Esophagus squamous epithelium (tissue), 5 donors: ENCODE measurements around the gene SPACA5. TPM values are rescaled to one million over a fixed set of nuclear protein-coding genes. Genes with fewer than 3 reads are reported as not detected.
A peak's percentile ranks its signal among the peaks of the same experiment; 100 is the strongest.
"Not testable (repeated sequence)": the region's sequence is repeated elsewhere in the genome, so short reads cannot be mapped to it uniquely, and the experiment has no call there.

ENCODE experiments used
- DNase-seq: peaks from one replicate; lab custom pipeline; 2025; lab: John Stamatoyannopoulos, UW
- H3K27ac ChIP-seq, 4 donors: fragments of 200-600 bp; sonication (generic); one replicate each; pipeline ENCODE4 v1.5.1; 2016 to 2019; ENCODE audit warnings: mild to moderate bottlenecking in 1 of 4
- H3K27me3 ChIP-seq, 4 donors: fragments of 200-600 bp; sonication (generic); 1 replicate in 3 of 4; 2 replicates in 1 of 4; pipeline versions ENCODE4 v1.5.1 to v1.6.0; 2017 to 2021; ENCODE audit warnings: antibody characterized with exemption in 1 of 4
- H3K36me3 ChIP-seq, 3 donors: fragments of 200-600 bp; sonication (generic); one replicate each; pipeline ENCODE4 v1.5.1; 2016 to 2019
- H3K4me1 ChIP-seq, 3 donors: fragments of 200-600 bp; sonication (generic); one replicate each; pipeline ENCODE4 v1.5.1; 2017 to 2019
- H3K4me3 ChIP-seq, 4 donors: fragments of 200-600 bp; sonication (generic); 1 replicate in 3 of 4; 2 replicates in 1 of 4; pipeline ENCODE4 v1.5.1; 2016 to 2019; ENCODE audit warnings: mild to moderate bottlenecking in 2 of 4, moderate library complexity in 1 of 4
- H3K9me3 ChIP-seq, 3 donors: fragments of 200-600 bp; sonication (generic); one replicate each; pipeline ENCODE4 v1.5.1; 2016 to 2019
- POLR2A ChIP-seq, 4 donors: fragments of 450-650 bp; IDR thresholded peaks; one replicate each; pipeline ENCODE4 v1.6.1; 2017; ENCODE audit warnings: antibody characterized with exemption in 4 of 4, mild to moderate bottlenecking in 4 of 4, moderate library complexity in 3 of 4
- WGBS, 2 donors: methylation state at CpG; one replicate each; pipeline ENCODE4 v1.1.5; 2018; 5-methylcytosine and 5-hydroxymethylcytosine counted together
- intact Hi-C: fragments of 100-400 bp; cut with DNase I; formaldehyde crosslinking; loops from one replicate; pipeline ENCODE4 v1.15.0; 2022
- total RNA-seq, 4 donors: library from RNA; depleted of rRNA; stranded (reverse); fragments of >200 nt; gene quantifications; one replicate each; pipeline ENCODE4 v1.1.0, GENCODE V29; 2016
- TF ChIP-seq, protein P1 (sequence below), 6 experiments: fragments of 450-650 bp in 4 of 6; fragments of 200-600 bp in 2 of 6; sonication (generic) in 2 of 6; IDR thresholded peaks; one replicate each; pipeline ENCODE4 v1.5.1; 2016 to 2019; ENCODE audit warnings: antibody characterized with exemption in 6 of 6, mild to moderate bottlenecking in 4 of 6, moderate library complexity in 4 of 6
- donor health status: DM: yes; HTN: yes; CAD: no.

The SPACA5 gene
- total RNA-seq, 4 donors from 2014 or later, result not detected

DNA sequence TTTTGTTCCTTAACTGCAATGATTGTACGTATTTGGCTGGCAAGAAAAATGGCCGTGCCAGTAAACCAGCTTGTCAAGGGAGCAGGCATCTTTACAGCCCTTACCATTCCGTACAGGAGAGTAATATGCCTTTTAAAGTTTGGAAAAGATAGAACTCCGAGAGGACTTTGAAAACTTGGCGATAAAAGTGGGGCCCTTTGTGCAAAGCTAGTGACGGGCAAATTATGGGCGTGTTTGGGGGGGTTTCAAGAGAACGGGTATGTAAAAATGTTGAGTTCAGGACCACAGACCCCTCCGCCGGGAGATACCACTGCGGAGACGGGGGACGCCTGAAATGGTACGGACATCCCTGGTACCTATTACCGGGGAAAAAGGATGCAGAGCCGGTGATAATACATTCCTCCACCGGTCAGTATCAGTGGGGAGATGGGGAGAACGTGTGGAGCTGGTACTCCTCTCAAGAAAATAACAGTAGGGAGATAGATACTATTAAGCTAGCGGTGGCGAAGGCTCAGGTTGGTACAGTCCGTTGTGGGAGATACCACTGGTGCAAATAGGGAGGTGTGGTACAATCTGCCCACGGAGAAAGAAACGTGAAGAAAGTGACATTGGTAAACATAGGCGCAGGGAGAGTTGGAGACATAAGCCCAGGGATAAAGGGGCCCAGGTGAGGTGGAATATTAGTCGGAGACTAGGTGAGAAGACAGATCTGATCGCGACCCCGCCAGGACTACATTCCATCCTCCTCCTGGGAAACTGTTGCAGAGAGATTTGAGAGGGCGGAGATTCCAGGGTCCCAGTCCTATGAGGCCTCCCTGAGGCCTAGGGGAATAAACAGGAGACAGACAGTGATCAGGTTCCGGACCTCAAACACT lies 14.5 kb downstream of the SPACA5 start:
- DNase-seq, result no peak
- Histone ChIP-seq H3K27me3 (no peaks in the 10 kb centered on the region), H3K9me3 (no peaks in the 10 kb centered on the region), H3K36me3 (no peaks in the 10 kb centered on the region), H3K4me1 (peaks cover 0 to 7% (median 0%) of the 10 kb centered on the region in 3 donors), H3K27ac (peak overlapping the region; percentile 84 to 93 (median 88)), H3K4me3 (peak overlapping the region; percentile 41 to 71 (median 56))
- intact Hi-C loops, result loop anchor here (10.0 kb wide), 1 partner anchor 166 kb away; no protein-coding TSS in a partner anchor
- TF ChIP-seq, protein P1, sequence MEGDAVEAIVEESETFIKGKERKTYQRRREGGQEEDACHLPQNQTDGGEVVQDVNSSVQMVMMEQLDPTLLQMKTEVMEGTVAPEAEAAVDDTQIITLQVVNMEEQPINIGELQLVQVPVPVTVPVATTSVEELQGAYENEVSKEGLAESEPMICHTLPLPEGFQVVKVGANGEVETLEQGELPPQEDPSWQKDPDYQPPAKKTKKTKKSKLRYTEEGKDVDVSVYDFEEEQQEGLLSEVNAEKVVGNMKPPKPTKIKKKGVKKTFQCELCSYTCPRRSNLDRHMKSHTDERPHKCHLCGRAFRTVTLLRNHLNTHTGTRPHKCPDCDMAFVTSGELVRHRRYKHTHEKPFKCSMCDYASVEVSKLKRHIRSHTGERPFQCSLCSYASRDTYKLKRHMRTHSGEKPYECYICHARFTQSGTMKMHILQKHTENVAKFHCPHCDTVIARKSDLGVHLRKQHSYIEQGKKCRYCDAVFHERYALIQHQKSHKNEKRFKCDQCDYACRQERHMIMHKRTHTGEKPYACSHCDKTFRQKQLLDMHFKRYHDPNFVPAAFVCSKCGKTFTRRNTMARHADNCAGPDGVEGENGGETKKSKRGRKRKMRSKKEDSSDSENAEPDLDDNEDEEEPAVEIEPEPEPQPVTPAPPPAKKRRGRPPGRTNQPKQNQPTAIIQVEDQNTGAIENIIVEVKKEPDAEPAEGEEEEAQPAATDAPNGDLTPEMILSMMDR (IDR thresholded peaks at IDR 0.05), result no peak
- TF ChIP-seq POLR2A (IDR thresholded peaks at IDR 0.05), result no peak
- 0 to 43% methylated on average over 30 of the region's 30 CpGs for WGBS, 2 donors

DNA sequence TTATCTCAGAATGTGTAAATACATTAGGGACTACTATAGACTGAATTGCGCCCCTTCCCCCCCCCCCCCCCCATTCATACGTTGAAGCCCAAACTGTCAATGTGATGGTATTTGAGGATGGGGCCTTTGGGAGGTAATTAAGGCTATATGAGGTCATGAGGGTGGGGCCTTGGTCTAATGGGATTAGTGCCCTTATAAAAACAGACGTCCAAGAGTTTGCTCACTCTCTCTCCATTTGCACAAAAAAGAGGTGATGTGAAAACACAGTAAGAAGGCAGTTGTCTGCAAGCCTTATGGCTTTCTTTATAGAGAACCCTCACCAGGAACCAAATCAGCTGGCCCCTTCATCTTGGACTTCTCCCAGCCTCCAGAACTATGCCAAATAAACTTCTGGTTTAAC lies 15.3 kb downstream of the SPACA5 start:
- no peaks in the 10 kb centered on the region for H3K9me3 ChIP-seq
- intact Hi-C loops, result loop anchor here (10.0 kb wide), 1 partner anchor 167 kb away; no protein-coding TSS in a partner anchor
- H3K27ac ChIP-seq, result peak overlapping the region in 1 of 4 donors; percentile 88
- no peak for DNase-seq
- H3K4me3 ChIP-seq, result peak overlapping the region in 1 of 4 donors; percentile 55
- no peaks in the 10 kb centered on the region for H3K36me3 ChIP-seq
- no peaks in the 10 kb centered on the region for H3K27me3 ChIP-seq
- TF ChIP-seq POLR2A (IDR thresholded peaks at IDR 0.05), result no peak
- TF ChIP-seq, protein P1 (IDR thresholded peaks at IDR 0.05), result no peak
- WGBS, 2 donors, result 28 to 67% methylated on average over 1 to 3 of the region's 3 CpGs
- H3K4me1 ChIP-seq, result peaks cover 0 to 7% (median 0%) of the 10 kb centered on the region in 3 donors

DNA sequence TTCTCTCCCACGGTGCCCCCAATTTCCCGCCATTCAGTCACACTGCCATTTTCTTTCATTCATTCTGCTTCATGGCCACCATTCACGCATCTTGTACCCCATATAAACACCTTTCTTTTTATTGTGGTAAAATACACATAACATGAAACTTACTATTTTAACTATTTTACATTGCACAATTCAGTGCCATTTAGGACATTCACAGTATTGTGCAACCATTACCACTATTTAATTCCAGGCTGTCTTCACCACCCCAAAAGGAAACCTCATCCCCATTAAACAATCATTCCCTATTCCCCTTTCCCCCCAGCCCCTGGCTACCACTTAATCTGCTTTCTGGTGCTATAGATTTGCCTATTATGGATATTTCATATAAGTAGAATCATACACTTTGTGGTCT lies 15.9 kb downstream of the SPACA5 start:
- no peaks in the 10 kb centered on the region for H3K36me3 ChIP-seq
- peaks cover 0 to 7% (median 0%) of the 10 kb centered on the region in 3 donors for H3K4me1 ChIP-seq
- WGBS, 2 donors, result 86 to 100% methylated on average over 3 of the region's 3 CpGs
- intact Hi-C loops, result loop anchor here (10.0 kb wide), 1 partner anchor 168 kb away; no protein-coding TSS in a partner anchor
- no peak for DNase-seq
- H3K27ac ChIP-seq, result no peak overlapping the region
- H3K4me3 ChIP-seq, result no peak overlapping the region
- H3K27me3 ChIP-seq, result no peaks in the 10 kb centered on the region
- no peaks in the 10 kb centered on the region for H3K9me3 ChIP-seq
- TF ChIP-seq, protein P1 (IDR thresholded peaks at IDR 0.05), result no peak
- no peak for TF ChIP-seq POLR2A (IDR thresholded peaks at IDR 0.05)

DNA sequence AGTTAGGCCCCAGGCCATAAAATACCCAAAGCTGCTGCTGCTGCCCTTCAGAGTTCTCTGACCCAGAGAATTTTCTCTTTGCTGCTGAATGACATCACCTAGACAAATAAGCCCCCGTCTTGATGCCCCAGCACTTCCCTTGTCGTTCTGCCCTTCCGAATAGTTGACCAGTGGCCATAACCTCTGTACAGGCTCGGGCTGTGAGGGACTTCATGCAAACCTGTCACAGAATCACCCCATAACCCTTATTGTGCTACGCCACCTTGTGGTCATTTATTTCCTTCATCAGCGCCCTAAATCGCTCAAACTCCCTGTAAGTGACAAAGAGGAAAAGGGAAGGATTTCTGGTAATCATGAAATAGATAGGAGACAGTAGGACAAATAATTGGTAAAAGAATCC lies 18.8 kb downstream of the SPACA5 start:
- Histone ChIP-seq H3K4me1 (peaks cover 0 to 7% (median 0%) of the 10 kb centered on the region in 3 donors), H3K9me3 (no peaks in the 10 kb centered on the region), H3K4me3 (no peak overlapping the region), H3K27ac (no peak overlapping the region), H3K36me3 (no peaks in the 10 kb centered on the region), H3K27me3 (no peaks in the 10 kb centered on the region)
- intact Hi-C loops, result loop anchor here (10.0 kb wide), 1 partner anchor 171 kb away; no protein-coding TSS in a partner anchor
- DNase-seq, result no peak
- TF ChIP-seq POLR2A (IDR thresholded peaks at IDR 0.05), result no peak
- TF ChIP-seq, protein P1 (IDR thresholded peaks at IDR 0.05), result peak; percentile 39 to 59 (median 52)
- 0 to 24% methylated on average over 3 to 7 of the region's 7 CpGs for WGBS, 2 donors

DNA sequence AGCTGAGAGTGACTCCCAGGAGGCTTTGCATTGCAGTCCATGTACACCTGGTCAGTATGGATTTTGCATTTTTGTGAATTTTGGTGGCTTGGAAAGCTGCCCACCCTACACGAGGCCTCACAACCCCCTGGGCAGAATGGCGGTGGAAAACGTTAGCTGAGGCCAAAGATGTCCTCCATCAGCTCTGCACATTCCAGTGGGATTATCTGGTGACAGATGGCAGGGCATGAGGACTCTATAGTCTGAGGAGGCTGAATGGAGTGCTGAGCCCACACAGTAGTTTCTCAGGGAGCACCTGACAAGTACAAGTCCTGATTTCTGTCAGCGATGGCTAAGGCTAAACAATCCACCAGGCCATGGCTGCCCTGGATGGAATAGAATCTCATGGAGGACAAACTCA lies 20.8 kb downstream of the SPACA5 start:
- intact Hi-C loops, result loop anchor here (10.0 kb wide), 1 partner anchor 173 kb away; no protein-coding TSS in a partner anchor
- 20% methylated on average over 2 of the region's 4 CpGs; no CpG with 5 or more reads in 1 of the 2 donors for WGBS, 2 donors
- not testable (repeated sequence) for DNase-seq, H3K4me1 ChIP-seq, H3K27me3 ChIP-seq, H3K9me3 ChIP-seq, H3K36me3 ChIP-seq, H3K27ac ChIP-seq, H3K4me3 ChIP-seq
